ENCODE measurements around the gene PHC2.

PHC2 gene

GRCh38 chr1:33469691-33470090 lies 38.8 kb upstream of the PHC2 start:
- DNase-seq = no peak
- Histone ChIP-seq H3K4me2 (ENCODE audit: low read depth, low read length) (no peak overlapping the region), H3K27me3 (replicated peaks; ENCODE audit: insufficient read depth, low read length) (no peaks in the 10 kb centered on the region), H3K4me1 (ENCODE audit: low read length) (peaks cover 10% of the 10 kb centered on the region), H3K79me2 (ENCODE audit: low read length) (0 out of 2 replicates have a peak, but pooled peaks cover 4% of the 10 kb centered on the region), H2AFZ (ENCODE audit: low read length) (no peak overlapping the region), H3K36me3 (replicated peaks; ENCODE audit: insufficient read depth, low read length) (no peaks in the 10 kb centered on the region), H4K20me1 (ENCODE audit: insufficient read depth, low read length) (no peaks in the 10 kb centered on the region), H3K9ac (ENCODE audit: low read length) (no peak overlapping the region), H3K9me2 (replicated peaks; ENCODE audit: insufficient read depth, low read length) (no peaks in the 10 kb centered on the region), H3K27ac (ENCODE audit: low read length) (no peak overlapping the region), H3K4me3 (ENCODE audit: low read length) (no peak overlapping the region), H3F3A (ENCODE audit: insufficient read depth, low read length) (no peaks in the 10 kb centered on the region), H3K9me3 (replicated peaks; ENCODE audit: insufficient read depth, low read length) (no peaks in the 10 kb centered on the region)
- no peak for TF ChIP-seq CTCF (IDR thresholded peaks at IDR 0.05; ENCODE audit: low read length)
- TF ChIP-seq EZH2phosphoT487 (IDR thresholded peaks at IDR 0.05; ENCODE audit: low read length) = no peak
- TF ChIP-seq EZH2 (optimal IDR thresholded peaks at IDR 0.05; ENCODE audit: low read depth, low read length) = no peak

GRCh38 chr1:33468967-33469366 lies 38.1 kb upstream of the PHC2 start:
- H3K4me1 ChIP-seq (ENCODE audit: low read length) = peaks cover 10% of the 10 kb centered on the region

GRCh38 chr1:33468531-33468930 lies 37.6 kb upstream of the PHC2 start:
- H3K9me2 ChIP-seq (replicated peaks; ENCODE audit: insufficient read depth, low read length) = no peaks in the 10 kb centered on the region
- no peaks in the 10 kb centered on the region for H3K27me3 ChIP-seq (replicated peaks; ENCODE audit: insufficient read depth, low read length)
- H3K4me1 ChIP-seq (ENCODE audit: low read length) = peaks cover 10% of the 10 kb centered on the region
- H3K4me2 ChIP-seq (ENCODE audit: low read depth, low read length) = no peak overlapping the region
- no peaks in the 10 kb centered on the region for H3K36me3 ChIP-seq (replicated peaks; ENCODE audit: insufficient read depth, low read length)
- H4K20me1 ChIP-seq (ENCODE audit: insufficient read depth, low read length) = no peaks in the 10 kb centered on the region
- no peaks in the 10 kb centered on the region for H3F3A ChIP-seq (ENCODE audit: insufficient read depth, low read length)
- no peak overlapping the region for H3K9ac ChIP-seq (ENCODE audit: low read length)
- H2AFZ ChIP-seq (ENCODE audit: low read length) = no peak overlapping the region
- no peak for TF ChIP-seq EZH2 (optimal IDR thresholded peaks at IDR 0.05; ENCODE audit: low read depth, low read length)
- TF ChIP-seq EZH2phosphoT487 (IDR thresholded peaks at IDR 0.05; ENCODE audit: low read length) = no peak
- no peak for TF ChIP-seq CTCF (IDR thresholded peaks at IDR 0.05; ENCODE audit: low read length)
- DNase-seq = no peak
- no peak overlapping the region for H3K27ac ChIP-seq (ENCODE audit: low read length)
- no peak overlapping the region for H3K4me3 ChIP-seq (ENCODE audit: low read length)
- H3K9me3 ChIP-seq (replicated peaks; ENCODE audit: insufficient read depth, low read length) = no peaks in the 10 kb centered on the region
- 0 out of 2 replicates have a peak, but pooled peaks cover 4% of the 10 kb centered on the region for H3K79me2 ChIP-seq (ENCODE audit: low read length)

More at GRCh38 chr1:33468967-33469366, 38.1 kb upstream of the PHC2 start:
- Histone ChIP-seq H3K79me2 (ENCODE audit: low read length) (0 out of 2 replicates have a peak, but pooled peaks cover 4% of the 10 kb centered on the region), H3K9me2 (replicated peaks; ENCODE audit: insufficient read depth, low read length) (no peaks in the 10 kb centered on the region), H3K27me3 (replicated peaks; ENCODE audit: insufficient read depth, low read length) (no peaks in the 10 kb centered on the region), H3K4me3 (ENCODE audit: low read length) (no peak overlapping the region), H3K9ac (ENCODE audit: low read length) (no peak overlapping the region), H3F3A (ENCODE audit: insufficient read depth, low read length) (no peaks in the 10 kb centered on the region), H3K9me3 (replicated peaks; ENCODE audit: insufficient read depth, low read length) (no peaks in the 10 kb centered on the region), H4K20me1 (ENCODE audit: insufficient read depth, low read length) (no peaks in the 10 kb centered on the region), H2AFZ (ENCODE audit: low read length) (no peak overlapping the region), H3K36me3 (replicated peaks; ENCODE audit: insufficient read depth, low read length) (no peaks in the 10 kb centered on the region), H3K27ac (ENCODE audit: low read length) (no peak overlapping the region), H3K4me2 (ENCODE audit: low read depth, low read length) (no peak overlapping the region)
- TF ChIP-seq EZH2phosphoT487 (IDR thresholded peaks at IDR 0.05; ENCODE audit: low read length) (no peak), CTCF (IDR thresholded peaks at IDR 0.05; ENCODE audit: low read length) (no peak), EZH2 (optimal IDR thresholded peaks at IDR 0.05; ENCODE audit: low read depth, low read length) (no peak)
- DNase-seq = no peak
